ENCODE measurements around the gene NAALADL2. TPM values are rescaled to one million over a fixed set of nuclear protein-coding genes. Genes with fewer than 3 reads are reported as not detected.
"Not testable (repeated sequence)": the region's sequence is repeated elsewhere in the genome, so short reads cannot be mapped to it uniquely, and the experiment has no call there.

The NAALADL2 gene
- total RNA-seq, 1 donor from 2014 or later, result 14.8 TPM

- no peak for DNase-seq (ENCODE audit: low read depth)
Measured at GRCh38 chr3:175068587-175068986, 209.5 kb downstream of the NAALADL2 start.

- no peak for DNase-seq (ENCODE audit: low read depth)
Measured at GRCh38 chr3:175070946-175071345, 211.8 kb downstream of the NAALADL2 start.

- no peak for DNase-seq (ENCODE audit: low read depth)
Measured at GRCh38 chr3:175073219-175073905, 214.2 kb downstream of the NAALADL2 start.

DNA sequence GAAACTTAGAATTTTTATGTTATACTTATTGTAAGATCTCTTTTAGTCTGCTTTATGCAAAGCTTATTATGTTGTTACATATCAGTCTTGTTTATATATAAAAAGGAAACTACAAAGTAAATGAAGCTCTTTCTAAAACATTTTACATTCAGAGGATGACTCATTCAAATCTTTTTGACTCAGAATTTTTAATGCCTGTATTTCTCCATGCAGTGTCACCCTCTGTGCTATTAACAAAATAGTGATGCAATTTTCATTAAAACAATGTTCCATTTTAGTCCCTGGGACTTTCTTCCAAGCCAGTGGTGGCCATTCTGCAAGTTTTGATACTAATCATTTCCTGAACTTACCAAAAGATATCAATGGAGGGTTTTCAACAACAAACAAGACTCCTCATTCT is 216.1 kb downstream of the NAALADL2 start:
- no peak for DNase-seq (ENCODE audit: low read depth)

DNA sequence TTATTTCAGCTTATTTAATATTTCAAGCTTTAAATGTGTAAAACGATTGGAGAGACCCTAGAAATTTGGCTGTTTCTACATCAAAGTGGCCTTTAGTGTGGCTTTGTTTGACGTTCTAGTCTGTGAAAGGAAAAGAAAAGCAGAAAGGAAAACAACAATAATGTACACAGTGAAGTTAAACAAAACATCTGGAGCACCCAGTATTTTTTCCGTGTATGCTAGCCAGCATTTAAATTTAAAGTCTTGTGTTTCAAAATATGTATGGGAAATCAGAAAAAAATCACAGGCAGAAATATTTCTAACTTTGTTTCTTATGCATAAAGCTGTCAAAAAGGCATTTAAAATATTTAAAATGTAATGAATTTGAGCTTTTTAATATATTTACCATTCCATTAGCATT is 218.1 kb downstream of the NAALADL2 start:
- DNase-seq (ENCODE audit: low read depth), result no peak

- no peak for DNase-seq (ENCODE audit: low read depth)
Measured at GRCh38 chr3:175082631-175083030, 223.5 kb downstream of the NAALADL2 start.

DNA sequence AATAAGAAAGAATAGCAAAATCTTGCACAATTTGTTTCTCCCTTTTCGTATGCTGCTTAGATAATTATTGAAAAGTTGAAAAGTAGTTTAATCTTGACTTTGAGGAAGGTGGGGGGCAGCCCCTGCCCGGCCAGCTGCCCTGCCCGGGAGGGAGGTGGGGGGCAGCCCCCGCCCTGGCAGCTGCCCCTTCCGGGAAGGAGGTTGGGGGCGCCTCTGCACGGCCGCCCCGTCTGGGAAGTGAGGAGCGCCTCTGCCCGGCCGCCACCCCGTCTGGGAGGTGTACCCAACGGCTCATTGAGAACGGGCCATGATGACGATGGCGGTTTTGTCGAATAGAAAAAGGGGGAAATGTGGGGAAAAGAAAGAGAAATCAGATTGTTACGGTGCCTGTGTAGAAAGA is 228.0 kb downstream of the NAALADL2 start:
- DNase-seq (ENCODE audit: low read depth), result not testable (repeated sequence)

DNA sequence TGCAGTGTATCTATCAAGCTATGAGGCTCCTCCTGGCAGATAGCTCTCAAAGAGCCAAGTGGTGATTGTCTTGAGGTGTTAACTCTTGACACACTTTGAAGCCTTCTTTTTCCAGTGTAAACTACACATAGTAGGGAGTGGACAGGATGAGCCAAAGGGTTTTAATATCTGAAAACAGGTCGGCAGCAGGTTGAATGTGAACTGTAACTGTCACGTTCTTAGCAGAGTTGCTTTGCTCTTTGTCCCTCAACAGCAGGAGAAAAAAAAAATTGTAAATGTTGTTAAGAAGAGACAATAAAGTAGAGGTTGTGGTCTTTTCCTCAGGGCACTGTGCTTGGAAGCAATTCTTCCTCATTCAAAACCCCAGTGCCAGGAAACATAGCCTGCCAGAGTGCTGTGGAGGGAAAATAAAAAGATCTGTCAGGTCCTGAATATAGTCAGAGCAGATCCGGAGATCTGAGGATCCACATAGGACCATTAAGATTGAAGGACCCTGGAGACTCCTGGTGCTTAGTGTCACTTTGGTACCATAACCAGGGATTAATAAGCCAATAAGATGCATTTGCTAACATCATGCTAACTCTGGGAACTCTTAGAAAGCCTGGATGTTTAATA is 229.7 kb downstream of the NAALADL2 start:
- no peak for DNase-seq (ENCODE audit: low read depth)

DNA sequence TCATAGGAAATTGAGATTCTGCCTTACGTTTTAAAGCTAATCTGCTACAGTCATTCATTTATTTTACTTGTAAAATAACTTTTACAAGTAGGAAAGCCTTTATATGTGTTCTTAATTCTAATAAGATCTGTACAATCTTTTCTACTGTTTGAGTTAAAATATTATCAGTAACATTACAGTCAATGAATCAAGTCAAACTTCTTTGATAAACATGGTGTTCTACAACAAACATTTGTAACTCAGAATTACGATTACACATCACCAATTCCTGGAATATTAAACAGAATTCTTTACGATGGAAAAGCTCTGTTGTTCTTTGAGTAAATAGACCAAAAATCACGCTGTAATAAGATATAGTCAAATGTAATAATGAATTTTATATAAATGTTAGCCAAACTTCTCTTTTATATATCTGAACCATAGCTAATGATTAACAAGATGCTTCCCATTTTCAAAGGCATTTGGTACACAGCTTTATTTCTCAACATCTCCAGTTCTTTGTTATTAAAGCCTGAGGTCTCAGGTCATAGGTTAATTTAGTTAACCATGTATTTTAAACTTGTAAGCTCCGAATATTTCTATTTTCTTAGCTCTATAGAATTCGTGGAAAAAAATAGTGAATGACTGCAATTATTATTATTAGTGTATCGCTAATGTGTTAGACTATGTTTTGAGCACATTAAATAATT is 232.4 kb downstream of the NAALADL2 start:
- DNase-seq (ENCODE audit: low read depth), result no peak

DNA sequence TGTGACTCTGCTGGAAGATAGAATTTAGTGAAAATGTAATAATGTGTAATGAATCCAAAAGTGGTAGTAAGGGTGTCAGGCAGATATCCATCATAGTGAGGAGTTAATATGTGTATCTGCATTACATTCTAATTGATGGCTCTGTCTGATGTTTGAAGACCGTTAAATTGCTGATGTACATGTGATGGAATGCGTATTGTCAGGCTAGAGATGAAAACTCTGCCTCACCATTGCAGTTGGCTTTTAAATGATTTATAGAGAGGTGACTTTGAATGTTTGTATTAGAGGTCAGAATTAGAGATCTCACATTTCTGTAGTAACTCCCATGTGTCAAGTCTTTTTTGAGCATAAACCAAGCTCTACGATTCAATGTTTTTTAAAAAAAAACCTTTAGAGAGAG is 234.6 kb downstream of the NAALADL2 start:
- no peak for DNase-seq (ENCODE audit: low read depth)

DNA sequence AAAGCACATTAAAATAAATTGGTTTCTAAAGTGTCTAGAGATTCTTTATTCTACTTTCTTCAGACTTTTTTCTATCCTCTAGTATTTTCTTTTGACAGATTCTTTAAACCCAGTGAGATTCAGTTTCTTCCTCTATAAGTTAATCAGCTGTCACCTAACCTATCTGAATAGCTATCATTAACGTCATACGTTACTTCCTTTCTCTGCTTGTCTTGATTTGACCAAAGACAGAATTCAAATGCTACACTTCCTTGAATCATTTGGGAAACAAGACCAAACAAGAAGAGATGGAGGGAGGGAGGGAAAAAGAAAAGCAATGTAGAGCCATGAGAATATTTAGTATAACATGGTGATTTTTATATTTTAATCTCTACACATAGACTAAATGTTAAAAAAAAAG is 235.2 kb downstream of the NAALADL2 start:
- no peak for DNase-seq (ENCODE audit: low read depth)

DNA sequence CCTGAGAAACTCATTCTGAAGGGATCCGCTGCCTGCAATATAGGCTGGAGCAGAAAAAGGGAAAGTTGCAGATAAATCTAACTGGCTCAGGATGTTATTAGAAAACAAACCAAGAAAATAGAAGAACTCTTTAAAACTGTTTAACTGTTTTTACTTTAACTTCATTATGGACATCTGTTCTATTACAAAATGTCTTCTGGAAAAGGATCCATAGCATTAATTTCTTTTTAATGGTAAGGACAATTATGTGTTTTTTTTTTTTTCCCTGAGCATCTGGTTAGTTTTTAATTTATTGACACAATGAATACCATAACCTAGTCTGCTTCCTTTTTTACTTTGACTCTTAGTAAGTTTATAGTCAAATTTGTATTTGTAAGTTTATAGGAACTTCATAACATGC is 239.5 kb downstream of the NAALADL2 start:
- DNase-seq (ENCODE audit: low read depth), result no peak

- DNase-seq (ENCODE audit: low read depth), result no peak
Measured at GRCh38 chr3:175102161-175102560, 243.0 kb downstream of the NAALADL2 start.

GRCh38 chr3:175103298-175103697 is 244.2 kb downstream of the NAALADL2 start:
- DNase-seq (ENCODE audit: low read depth), result no peak

DNA sequence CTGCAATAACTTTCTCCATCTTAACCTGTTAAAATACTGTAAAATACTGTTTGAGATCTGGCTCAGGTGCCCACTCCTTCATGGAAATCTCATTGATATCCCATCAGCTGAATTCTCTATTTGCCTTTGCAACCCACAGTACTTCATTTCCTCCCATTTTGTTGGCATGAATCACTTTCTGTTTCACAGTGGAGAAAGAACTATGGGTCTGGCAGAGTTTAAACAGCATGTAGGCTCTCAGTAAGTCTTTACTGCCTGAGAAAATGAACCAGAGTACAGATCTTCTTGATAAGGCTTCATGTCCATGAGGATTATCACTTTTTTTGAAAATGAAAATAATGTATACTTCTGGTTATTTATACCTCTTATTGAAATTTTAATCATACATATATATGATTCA is 245.9 kb downstream of the NAALADL2 start:
- no peak for DNase-seq (ENCODE audit: low read depth)

- no peak for DNase-seq (ENCODE audit: low read depth)
Measured at GRCh38 chr3:175107231-175107630, 248.1 kb downstream of the NAALADL2 start.

DNA sequence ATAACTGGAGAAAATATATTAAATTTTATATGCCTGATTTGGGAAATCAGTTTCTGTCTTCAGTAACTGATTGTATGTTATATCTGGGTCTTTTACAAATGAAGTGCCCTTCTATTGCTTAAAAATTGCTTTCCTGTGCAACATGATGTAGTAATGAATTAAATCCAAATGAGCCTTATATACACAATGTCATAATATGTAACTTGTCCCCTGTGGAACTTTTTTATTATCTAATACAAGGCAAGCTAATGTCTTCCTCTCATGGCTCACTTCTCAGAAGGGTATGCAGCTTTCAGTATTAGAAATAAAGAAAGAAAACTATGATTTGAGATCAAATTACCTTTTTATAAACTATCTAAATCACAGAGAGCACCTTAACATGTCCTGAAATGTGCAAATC is 248.9 kb downstream of the NAALADL2 start:
- DNase-seq (ENCODE audit: low read depth), result no peak

DNA sequence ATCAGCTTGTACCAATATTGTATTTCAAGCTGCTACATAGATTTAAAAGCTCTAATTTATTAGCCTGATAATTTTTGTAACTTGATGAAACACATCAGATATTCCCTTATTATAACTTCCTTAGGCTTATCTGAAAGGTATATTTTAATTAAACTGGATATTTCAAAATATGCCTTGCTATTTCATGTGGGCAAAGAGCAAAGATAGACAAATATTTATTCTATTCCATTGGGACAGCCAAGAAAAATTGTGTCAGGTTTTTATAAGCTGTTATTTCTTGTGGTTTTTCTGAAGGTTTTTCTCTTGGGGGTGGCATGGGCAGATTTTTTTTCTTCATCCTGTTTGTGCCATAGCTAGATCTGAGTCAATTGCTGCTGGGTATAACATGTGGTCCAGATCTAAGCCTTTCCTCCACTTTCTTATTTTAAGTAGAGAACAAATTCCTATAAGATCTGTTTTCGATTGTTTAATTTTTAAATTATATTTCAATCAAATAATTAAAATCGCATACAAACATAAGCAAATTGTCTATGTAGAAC is 249.5 kb downstream of the NAALADL2 start:
- peak; percentile 9 for DNase-seq (ENCODE audit: low read depth)

GRCh38 chr3:175111036-175111435 is 251.9 kb downstream of the NAALADL2 start:
- peak; percentile 45 for DNase-seq (ENCODE audit: low read depth)

GRCh38 chr3:175118382-175118941 is 259.3 kb downstream of the NAALADL2 start:
- DNase-seq (ENCODE audit: low read depth), result no peak

DNA sequence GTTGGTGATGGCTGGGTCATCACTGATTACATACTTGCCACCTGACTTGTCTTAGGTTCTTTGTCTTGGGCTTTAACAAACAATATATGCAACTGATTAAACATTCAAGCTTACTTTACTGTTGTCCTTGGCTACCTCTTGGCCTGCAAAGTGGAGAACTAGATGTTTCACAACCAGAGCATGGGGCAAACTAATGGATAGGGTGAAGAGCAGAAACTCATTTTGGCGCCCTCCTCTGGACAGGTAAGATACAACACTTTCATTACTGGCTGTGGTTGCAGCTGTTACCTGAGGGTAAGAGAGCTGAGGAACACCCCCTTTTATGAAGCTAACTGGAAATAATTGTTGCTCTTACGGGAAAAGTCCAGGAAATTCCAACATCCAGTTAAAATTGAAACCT is 262.1 kb downstream of the NAALADL2 start:
- no peak for DNase-seq (ENCODE audit: low read depth)

GRCh38 chr3:175127075-175127662 is 268.0 kb downstream of the NAALADL2 start:
- DNase-seq (ENCODE audit: low read depth), result no peak
